Astrocyte of the hippocampus (primary cell): ENCODE measurements around the gene STX4.

Experiments used
- DNase-seq: peaks from one replicate; pipeline ENCODE4 v3.0.0; 2011; ENCODE audit warnings: low read depth, low spot score

Gene STX4

DNA sequence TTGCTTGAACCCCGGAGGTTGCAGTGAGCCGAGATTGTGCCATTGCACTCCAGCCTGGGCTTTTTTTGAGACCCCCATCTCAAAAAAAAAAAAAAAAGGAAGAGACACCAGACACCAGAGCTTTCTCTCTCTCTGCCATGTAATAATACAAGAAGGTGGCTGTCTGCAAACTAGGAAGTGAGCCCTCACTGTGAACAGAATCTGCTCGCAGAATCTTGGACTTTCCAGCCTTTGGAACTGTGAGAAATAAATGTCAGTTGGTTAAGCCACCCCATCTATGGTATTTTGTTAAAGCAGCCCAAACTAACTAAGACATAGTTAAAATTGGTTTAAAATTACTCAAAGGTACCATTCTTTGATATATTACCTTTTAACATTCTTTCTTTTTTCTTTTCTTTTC, 12.8 kb upstream of the STX4 start:
- no peak for DNase-seq

- no peak for DNase-seq
These were observed 10.7 kb upstream of the STX4 start for GRCh38 chr16:31022544-31023251.

GRCh38 chr16:31023252-31023602, 10.1 kb upstream of the STX4 start:
- no peak for DNase-seq

DNA sequence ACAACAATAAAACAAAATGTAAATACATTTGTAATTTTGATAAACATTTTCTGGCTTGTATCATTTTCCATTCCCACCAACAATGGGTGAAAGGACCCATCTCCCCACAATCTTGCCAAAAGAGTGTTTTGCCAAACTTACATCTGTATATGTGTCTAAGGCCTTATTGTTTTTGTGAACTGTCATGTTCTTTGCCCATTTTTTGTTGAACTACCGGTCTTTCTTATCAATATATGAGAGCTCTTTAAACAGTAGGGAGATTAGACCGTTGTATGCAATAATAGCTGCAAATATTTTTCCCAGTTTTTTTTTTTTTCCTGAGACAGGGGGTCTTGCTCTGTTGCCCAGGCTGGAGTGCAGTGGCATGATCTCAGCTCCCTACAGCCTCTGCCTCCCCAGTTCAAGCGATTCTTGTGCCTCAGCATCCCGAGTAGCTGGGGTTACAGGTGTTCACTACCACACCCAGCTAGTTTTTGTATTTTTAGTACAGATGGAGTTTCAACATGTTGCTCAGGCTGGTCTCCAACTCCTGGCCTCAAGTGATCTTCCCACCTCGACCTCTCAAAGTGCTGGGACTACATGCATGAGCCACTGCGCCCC, 9.6 kb upstream of the STX4 start:
- no peak for DNase-seq

- DNase-seq, result no peak
These were observed 8.0 kb upstream of the STX4 start for GRCh38 chr16:31025339-31025738.

DNA sequence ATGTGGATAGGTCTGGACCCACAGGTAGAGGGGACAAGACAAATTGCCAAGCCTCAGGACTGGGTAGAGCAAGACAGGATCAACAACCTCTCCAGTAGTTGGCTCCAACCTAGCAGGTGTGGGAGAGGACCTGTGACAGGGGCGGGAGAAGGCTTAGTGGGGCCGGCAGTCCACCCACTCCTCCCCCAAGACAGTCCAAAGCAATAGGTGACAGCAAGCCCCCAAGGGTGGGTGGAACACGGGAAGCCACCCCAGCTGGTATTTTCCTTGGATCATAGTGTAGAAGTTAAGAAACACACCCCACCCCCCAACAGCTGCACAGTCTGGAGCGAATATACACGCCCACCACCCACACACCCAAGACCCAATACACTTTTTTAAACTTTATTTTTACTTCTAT, 4.1 kb upstream of the STX4 start:
- DNase-seq, result no peak

DNA sequence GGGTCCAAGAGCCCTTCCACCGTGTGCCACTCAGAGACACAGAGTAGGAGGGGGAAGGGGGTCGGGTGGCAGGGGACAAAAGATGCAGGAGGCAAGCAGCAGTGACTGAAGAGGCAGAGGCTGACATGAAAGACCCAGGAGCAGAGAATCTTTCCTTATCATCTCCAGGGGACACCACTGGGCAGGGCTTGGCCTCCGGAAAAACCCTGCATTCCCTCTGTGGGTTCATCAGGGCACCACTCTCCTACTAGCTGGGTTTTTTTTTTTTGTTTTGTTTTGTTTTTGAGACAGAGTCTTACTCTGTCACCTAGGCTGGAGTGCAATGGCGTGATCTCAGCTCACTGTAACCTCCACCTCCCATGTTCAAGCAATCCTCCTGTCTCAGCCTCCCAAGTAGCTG, 2.1 kb upstream of the STX4 start:
- no peak for DNase-seq

- DNase-seq, result peak; percentile 91
These were observed 543 bp downstream of the STX4 start for GRCh38 chr16:31033709-31034492.

GRCh38 chr16:31036691-31037090, 3.3 kb downstream of the STX4 start:
- DNase-seq, result no peak

DNA sequence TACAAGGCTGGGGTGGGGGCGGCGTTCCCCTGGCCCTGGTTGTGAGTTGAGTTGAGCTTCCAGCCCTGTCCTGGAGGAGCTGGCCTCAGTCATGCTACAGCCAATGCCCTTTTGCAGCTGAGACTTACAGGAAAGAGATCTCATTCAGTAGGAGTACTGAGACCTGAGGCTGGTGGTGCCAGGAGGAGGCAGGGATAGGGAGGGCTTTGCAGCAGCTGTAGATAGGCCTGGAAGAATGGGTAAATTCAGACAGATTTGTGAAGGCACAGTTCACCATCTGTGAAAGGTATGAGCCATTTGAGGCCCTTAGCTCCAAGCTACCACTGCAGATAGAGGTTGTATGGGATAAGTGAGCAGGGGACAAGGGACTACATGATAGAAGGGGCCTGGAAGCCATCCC, 5.6 kb downstream of the STX4 start:
- no peak for DNase-seq

DNA sequence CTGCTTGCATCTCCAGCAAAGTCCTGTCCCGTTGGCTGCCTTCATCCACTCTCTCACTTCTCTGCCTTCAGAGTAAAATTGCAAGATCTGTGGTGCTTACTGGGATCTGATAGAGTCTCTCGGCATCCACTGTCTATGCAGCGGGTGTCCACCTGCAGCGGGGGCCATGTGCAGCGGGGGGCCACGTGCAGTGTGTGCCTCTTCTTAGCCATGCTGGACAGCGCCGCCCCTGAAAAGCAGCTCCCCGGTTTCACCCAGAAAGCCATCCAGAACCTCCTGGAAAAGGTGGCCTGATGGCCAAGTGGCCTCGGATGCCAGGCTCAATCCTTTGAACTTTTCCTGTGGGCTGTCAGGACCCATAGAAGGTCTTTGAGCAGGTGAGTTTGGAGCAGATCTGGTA, 9.5 kb downstream of the STX4 start:
- DNase-seq, result no peak

DNA sequence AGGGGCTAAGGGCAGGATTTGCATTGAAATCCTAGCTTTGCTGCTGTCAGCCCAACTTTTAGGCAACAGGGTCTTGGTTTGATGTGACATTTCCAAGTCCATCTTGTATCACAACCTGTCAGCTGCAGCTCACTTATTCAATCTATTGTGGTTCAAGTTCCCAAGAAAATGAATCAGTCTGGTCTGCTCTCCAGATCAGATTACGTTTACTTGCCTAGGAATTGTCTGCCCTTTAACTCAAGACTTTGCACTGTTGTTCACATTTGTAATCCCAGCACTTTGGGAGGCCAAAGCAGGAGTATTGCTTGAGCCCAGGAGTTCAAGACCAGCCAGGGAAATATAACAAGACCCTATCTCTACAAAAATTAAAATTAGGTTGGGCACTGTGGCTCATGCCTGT, 10.0 kb downstream of the STX4 start:
- no peak for DNase-seq

GRCh38 chr16:31043898-31044481, 10.6 kb downstream of the STX4 start:
- no peak for DNase-seq

DNA sequence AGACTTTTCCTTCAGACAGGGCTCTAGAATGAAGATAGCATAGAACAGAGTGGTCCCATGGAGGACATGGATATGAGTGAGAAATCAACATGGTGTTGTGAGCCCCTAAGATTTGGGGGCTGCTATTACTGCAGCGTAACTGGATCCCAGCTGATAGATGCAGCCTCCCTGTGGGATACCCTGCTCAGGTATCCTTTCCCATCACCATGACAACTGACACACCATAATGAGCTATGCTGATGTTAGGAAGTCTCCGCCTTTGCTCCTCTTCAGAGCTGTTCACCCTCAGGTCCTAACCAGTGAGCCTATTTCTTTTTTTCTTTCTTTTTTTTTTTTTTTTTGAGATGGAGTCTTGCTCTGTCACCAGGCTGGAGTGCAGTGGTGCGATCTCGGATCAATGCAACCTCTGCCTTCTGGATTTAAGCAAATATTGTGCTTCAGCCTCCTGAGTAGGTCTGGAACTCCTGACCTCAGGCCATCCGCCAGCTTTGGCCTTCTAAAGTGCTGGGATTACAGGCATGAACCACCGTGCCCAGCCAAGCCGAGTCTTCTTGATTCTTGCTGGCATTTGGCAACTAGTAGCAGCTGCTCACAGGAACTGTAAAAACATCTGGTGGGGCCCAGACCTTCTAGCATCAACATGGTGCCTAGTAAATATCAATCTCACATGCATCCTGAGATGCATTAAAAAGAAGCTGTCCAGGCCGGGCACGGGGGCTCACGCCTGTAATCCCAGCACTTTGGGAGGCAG, 17.1 kb downstream of the STX4 start:
- DNase-seq, result no peak

GRCh38 chr16:31052114-31052513, 18.8 kb downstream of the STX4 start:
- peak; percentile 61 for DNase-seq

DNA sequence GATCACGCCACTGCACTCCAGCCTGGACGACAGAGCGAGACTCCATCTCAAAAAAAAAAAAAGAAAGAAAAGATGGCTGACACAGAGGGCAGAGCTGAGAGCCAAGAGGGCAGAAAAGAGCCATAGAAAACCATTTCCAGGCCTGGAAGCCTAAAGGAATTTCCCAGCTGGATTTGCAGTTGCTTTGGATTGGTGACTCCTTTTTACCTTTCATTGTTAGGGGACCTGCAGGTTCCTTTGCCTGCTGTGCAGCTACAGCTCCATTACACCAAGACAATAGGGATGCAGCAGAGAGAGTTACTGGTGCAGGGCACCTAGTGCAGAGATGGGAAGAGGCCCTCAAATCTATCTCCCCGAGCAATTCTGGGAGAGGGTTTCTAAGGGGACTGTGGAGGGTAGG, 22.3 kb downstream of the STX4 start:
- DNase-seq, result no peak

GRCh38 chr16:31061126-31061812, 27.9 kb downstream of the STX4 start:
- no peak for DNase-seq

- no peak for DNase-seq
These were observed 28.6 kb downstream of the STX4 start for GRCh38 chr16:31061813-31062440.

GRCh38 chr16:31063495-31063842, 30.1 kb downstream of the STX4 start:
- no peak for DNase-seq

- DNase-seq, result no peak
These were observed 30.7 kb downstream of the STX4 start for GRCh38 chr16:31063843-31064611.
